Left renal cortex interstitium (tissue), 4 donors: ENCODE measurements around the gene CHN1. TPM values are rescaled to one million over a fixed set of nuclear protein-coding genes. Genes with fewer than 3 reads are reported as not detected.

Experiments used
- DNase-seq, 4 donors: peaks; one replicate each; pipeline ENCODE4 v3.0.0-alpha.2; 2013; ENCODE audit warnings: low read depth in 4 of 4, low spot score in 2 of 4, missing footprints in 1 of 4
- polyA plus RNA-seq, 4 donors: library from polyadenylated mRNA; unstranded; fragments of 120-200 nt; gene quantifications; one replicate each; pipeline ENCODE4 v1.2.1, GENCODE V29; 2013; ENCODE audit not compliant: insufficient read length in 4 of 4

CHN1 gene
- polyA plus RNA-seq, 4 donors: 21.1 to 29.1 (median 26.8) TPM

GRCh38 chr2:174974131-174974530 is 31.1 kb downstream of the CHN1 start:
- DNase-seq: no peak

GRCh38 chr2:174972924-174973323 is 32.3 kb downstream of the CHN1 start:
- DNase-seq: no peak

GRCh38 chr2:174971868-174972781 is 33.1 kb downstream of the CHN1 start:
- DNase-seq: no peak

GRCh38 chr2:174970092-174970491 is 35.1 kb downstream of the CHN1 start:
- DNase-seq: no peak

- DNase-seq: no peak
These were observed 36.0 kb downstream of the CHN1 start for GRCh38 chr2:174969091-174969734.

- DNase-seq: no peak
These were observed 37.4 kb downstream of the CHN1 start for GRCh38 chr2:174967691-174968260.

- no peak for DNase-seq
These were observed 38.1 kb downstream of the CHN1 start for GRCh38 chr2:174967086-174967485.

DNA sequence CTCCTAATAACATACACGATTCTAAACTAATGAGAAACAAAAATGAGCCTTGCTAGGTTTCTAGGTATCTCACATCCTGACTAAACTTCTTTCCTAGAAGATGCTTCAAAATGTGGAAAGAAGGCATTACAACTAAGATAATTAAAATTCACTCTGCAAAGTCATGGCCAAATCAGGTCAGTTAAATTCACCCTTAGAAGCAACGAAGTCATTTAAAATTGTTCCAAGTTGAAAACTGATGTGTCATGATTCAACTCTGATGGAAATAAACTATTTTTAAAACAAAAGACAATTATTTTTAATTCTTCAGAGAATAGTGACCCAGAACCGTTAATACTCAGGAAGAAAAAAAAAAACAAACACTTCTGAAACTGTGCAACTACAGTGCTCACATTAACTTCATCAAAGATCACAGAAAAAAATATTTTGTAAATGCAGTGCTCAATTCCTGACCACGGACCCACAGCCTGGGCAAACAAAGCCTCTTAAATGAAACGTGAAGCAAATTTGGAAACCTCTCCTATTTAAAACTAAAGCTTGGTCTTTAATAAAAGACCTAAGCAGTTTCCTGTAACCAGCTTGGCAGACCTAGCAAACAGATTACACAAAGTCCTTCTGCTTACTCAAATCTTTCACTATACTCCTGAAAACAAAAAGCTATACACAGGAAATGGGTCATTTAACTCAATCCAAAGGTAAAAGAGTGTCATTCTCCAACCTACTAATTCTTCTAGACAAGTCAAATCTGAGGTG is 39.0 kb downstream of the CHN1 start:
- no peak for DNase-seq

- no peak for DNase-seq
These were observed 39.6 kb downstream of the CHN1 start for GRCh38 chr2:174965551-174965950.

GRCh38 chr2:174964404-174964803 is 40.8 kb downstream of the CHN1 start:
- DNase-seq: no peak

GRCh38 chr2:174963437-174964400 is 41.5 kb downstream of the CHN1 start:
- DNase-seq: no peak

- DNase-seq: no peak
These were observed 45.4 kb downstream of the CHN1 start for GRCh38 chr2:174959787-174960186.

DNA sequence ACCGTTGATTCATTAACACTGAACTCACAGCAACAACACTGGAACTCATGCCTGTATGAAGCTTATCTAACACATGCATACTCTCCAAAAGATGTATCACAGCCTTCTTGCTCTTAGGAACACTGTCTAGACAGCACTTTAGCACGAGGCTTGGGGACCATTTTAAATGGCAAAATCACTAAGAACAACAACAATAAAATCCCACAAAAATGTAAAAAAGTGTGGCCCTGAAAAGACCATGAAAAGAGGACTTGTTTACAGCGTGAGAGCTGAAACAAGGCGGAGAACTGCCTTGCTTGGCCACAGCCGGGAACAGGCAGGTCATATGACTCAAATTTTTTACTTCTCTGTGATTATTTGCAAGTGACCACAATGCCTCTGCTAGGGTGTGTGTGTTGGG is 48.1 kb downstream of the CHN1 start:
- DNase-seq: no peak

DNA sequence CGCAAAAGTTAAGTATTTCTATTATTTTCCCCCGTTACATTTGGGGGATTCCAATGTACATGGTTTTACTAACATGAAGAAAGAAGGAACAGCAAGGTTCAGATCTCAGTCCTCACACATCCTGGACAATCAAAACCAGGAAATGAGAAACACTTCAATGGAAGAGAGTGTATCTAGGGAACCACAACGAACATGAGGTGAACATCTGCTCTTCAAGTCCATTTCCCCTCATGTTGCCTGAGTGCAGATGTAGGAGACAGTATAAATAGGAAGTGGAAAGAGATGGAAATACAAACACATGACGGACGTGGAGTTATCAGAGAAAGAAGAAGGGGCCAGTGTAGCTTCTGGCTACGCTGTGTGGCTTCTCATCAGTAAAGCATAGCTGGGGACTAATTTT is 52.6 kb downstream of the CHN1 start:
- no peak for DNase-seq

GRCh38 chr2:174951745-174952144 is 53.4 kb downstream of the CHN1 start:
- no peak for DNase-seq

DNA sequence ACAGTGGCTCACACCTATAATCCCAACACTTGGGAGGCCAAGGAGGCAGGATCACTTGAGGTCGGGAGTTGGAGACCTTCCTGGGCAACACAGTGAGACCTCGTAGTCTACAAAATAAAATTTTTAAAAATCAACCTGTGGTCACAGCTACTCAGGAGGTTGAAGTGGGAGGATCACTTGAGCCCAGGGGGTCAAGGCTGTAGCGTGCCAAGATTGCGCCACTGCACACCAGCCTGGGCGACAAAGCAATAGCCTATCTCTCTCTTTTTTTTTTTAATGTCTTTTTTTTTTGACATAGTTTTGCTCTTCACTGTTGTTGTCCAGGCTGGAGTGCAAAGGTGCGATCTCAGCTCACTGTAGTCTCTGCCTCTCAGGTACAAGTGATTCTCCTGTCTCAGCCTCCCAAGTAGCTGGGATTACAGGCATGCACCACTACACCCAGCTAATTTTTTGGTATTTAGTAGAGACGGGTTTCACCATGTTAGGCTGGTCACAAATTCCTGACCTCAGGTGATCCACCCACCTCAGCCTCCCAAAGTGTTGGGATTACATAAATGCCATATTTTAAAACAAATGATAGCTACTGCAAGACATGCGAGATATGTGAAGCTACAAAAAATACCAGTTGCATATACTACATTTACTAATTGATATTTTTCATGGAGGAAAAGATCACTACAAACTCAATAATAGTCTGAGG is 55.0 kb downstream of the CHN1 start:
- DNase-seq: no peak

GRCh38 chr2:174945601-174946260 is 59.5 kb downstream of the CHN1 start:
- no peak for DNase-seq

DNA sequence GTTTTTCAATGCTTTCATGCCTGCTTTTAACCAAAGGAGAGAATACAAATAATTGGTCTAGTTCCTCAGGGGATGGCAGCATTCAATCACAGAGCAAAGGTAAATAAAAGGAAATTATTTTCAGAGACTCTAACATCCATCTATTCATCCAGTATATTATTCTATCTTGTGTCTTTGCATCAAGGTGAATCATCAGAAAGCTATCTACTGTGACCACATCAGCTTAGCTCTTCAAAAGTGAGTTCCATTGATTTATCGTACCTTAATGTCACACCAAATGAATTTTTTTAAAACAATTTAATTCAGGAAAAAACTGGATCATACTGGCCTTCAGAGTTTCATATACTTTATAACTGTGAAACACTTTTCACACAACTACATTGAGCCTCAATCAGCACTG is 66.1 kb downstream of the CHN1 start:
- no peak for DNase-seq

DNA sequence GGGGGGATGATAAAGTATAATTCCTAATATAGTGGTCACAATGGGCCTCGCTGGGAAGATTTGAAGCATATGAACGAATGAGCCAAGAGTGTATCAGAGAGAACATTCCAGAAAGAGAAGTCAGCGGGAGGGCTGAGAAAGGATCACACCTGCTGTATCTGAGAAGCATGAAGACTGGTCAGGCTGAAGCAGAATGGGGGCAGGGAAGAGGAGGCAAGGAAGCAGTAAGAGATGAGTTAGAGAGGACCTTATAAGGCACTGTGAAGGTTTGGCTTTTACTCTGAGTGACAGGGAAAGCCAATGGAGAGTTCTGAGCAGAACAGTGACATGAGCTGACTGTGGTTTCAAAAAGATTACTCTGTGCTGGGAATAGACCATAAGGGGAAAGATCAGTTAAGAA is 73.5 kb downstream of the CHN1 start:
- no peak for DNase-seq
